ENCODE results near the gene NR2C2. TPM values are rescaled to one million over a fixed set of nuclear protein-coding genes. Genes with fewer than 3 reads are reported as not detected.
A peak's percentile ranks its signal among the peaks of the same experiment; 100 is the strongest.

Gene NR2C2
- total and polyA plus RNA-seq, 5 experiments from 2014 or later: 10.1 to 110 (median 19.3) TPM

DNA sequence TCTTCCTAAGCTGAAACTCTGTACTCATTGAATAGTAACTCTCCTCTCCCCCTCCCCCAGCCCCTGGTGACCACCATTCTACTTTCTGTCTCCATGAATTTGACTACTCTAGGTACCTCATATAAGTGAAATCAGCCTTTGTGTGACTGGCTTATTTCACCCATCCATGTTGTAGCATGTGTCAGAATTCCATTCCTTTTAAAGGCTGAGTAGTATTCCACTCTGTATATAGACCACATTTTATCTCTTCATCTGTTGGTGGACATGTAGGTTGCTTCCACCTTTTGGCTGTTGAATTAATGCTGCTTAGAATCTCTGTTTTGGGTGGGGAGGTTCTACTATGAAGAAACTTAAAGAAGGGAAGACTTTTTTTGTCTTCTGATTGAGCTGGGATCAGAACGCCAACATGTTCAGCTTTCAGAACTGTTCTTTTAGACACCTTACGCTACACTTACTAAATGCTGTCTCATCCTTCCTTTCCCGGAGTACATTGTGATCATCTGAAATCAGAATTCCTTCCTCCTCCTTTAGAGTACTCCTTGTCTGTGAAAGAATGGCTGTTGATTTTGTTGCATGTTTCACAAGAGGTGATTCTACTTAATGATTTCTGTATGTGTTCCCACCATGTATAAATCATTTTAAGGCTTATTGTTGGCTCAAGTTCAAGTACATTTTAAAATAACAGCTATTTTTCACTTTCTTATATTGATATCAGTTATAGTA lies 67.4 kb downstream of the NR2C2 start:
- Mint-ChIP-seq H3K27me3 (no peaks in the 10 kb centered on the region), H3K4me1 (peaks cover 0 to 3% (median 1%) of the 10 kb centered on the region in 4 donors), H3K4me3 (no peak overlapping the region), H3K9me3 (no peaks in the 10 kb centered on the region), H3K36me3 (peaks cover 11 to 87% (median 39%) of the 10 kb centered on the region in 3 donors), H3K27ac (peak overlapping the region in 2 of 10 donors; percentile 12 to 68)
- POLR2A ChIA-PET: no interaction called here
- ATAC-seq: no peak
- no peak for DNase-seq

DNA sequence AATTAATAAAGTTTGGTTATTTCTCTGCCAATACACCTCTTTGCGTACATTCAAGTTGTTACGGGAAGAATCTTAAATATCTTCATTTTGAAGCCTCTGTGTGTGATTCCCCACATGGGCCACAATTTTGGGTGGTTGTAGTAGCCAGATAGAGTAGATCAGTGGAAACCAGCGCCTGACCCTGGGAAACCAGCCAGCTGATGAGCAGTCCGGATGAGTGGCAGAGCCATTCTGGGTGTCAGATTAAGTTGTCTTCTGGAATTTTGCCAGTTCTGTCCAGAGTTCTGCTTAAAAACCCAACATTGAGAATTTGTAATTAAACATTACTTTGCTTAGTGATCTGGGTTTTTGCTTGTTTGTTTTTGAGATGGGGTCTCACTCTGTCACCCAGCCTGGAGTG lies 68.1 kb downstream of the NR2C2 start:
- no peak for ATAC-seq
- H3K36me3 Mint-ChIP-seq: peaks cover 11 to 87% (median 41%) of the 10 kb centered on the region in 3 donors
- peak overlapping the region in 1 of 10 donors; percentile 39 for H3K27ac Mint-ChIP-seq
- no peak overlapping the region for H3K4me3 Mint-ChIP-seq
- H3K27me3 Mint-ChIP-seq: no peaks in the 10 kb centered on the region
- no peaks in the 10 kb centered on the region for H3K9me3 Mint-ChIP-seq
- H3K4me1 Mint-ChIP-seq: peaks cover 0 to 3% (median 1%) of the 10 kb centered on the region in 4 donors
- POLR2A ChIA-PET: no interaction called here
- no peak for DNase-seq

DNA sequence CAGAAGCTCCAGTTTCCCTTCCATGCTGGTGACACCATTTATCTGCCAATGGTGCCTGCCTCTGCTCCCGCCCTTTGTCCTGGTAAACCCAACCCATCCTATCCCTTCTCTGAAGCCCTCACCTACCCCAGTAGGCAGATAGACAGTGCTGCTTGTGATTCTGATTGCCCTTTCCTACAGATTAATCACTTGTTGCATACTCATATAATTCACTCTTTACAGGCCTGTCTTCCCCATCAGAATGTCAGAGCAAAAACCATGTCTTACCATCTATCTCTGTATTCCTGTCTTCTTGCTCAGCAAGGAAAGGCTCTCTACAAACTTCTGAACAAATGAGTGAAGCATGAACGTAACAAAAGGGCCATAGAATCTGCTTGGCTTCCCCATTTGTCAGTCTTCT lies 69.8 kb downstream of the NR2C2 start:
- H3K9me3 Mint-ChIP-seq: no peaks in the 10 kb centered on the region
- POLR2A ChIA-PET: no interaction called here
- peaks cover 0 to 2% (median 0%) of the 10 kb centered on the region in 4 donors for H3K4me1 Mint-ChIP-seq
- no peak for DNase-seq
- peak overlapping the region in 4 of 10 donors; percentile 1 to 68 (median 40) for H3K27ac Mint-ChIP-seq
- no peak for ATAC-seq
- no peak overlapping the region for H3K4me3 Mint-ChIP-seq
- H3K27me3 Mint-ChIP-seq: no peaks in the 10 kb centered on the region
- H3K36me3 Mint-ChIP-seq: peaks cover 11 to 97% (median 41%) of the 10 kb centered on the region in 3 donors

- POLR2A ChIA-PET: interaction anchor here (0.6 kb wide), 1 partner anchor 601 kb away, joined by 3 read pairs; no protein-coding TSS in a partner anchor
- Mint-ChIP-seq H3K36me3 (peaks cover 4 to 94% (median 29%) of the 10 kb centered on the region in 3 donors), H3K27ac (peak overlapping the region in 3 of 10 donors; percentile 25 to 85 (median 46))
Observed at GRCh38 chr3:15023249-15023648, 75.9 kb downstream of the NR2C2 start.

GRCh38 chr3:15023719-15024118 lies 76.3 kb downstream of the NR2C2 start:
- ATAC-seq: no peak
- no peak for DNase-seq
- peaks cover 4 to 94% (median 30%) of the 10 kb centered on the region in 3 donors for H3K36me3 Mint-ChIP-seq
- POLR2A ChIA-PET: no interaction called here
- H3K27ac Mint-ChIP-seq: no peak overlapping the region
- no peaks in the 10 kb centered on the region for H3K9me3 Mint-ChIP-seq
- peaks cover 0 to 1% (median 0%) of the 10 kb centered on the region in 4 donors for H3K4me1 Mint-ChIP-seq
- no peak overlapping the region for H3K4me3 Mint-ChIP-seq
- no peaks in the 10 kb centered on the region for H3K27me3 Mint-ChIP-seq

More at GRCh38 chr3:15023249-15023648, 75.9 kb downstream of the NR2C2 start:
- Mint-ChIP-seq H3K9me3 (no peaks in the 10 kb centered on the region), H3K4me3 (no peak overlapping the region), H3K27me3 (no peaks in the 10 kb centered on the region), H3K4me1 (peaks cover 0 to 1% (median 0%) of the 10 kb centered on the region in 4 donors)
- no peak for ATAC-seq
- DNase-seq: no peak

GRCh38 chr3:15029625-15030024 lies 82.2 kb downstream of the NR2C2 start:
- H3K36me3 Mint-ChIP-seq: peaks cover 0 to 88% (median 15%) of the 10 kb centered on the region in 3 donors
- no peaks in the 10 kb centered on the region for H3K27me3 Mint-ChIP-seq
- DNase-seq (no peak), ATAC-seq (no peak)
- POLR2A ChIA-PET: no interaction called here
- H3K9me3 Mint-ChIP-seq: no peaks in the 10 kb centered on the region
- H3K27ac Mint-ChIP-seq: peak overlapping the region in 5 of 10 donors; percentile 6 to 66 (median 41)
- peaks cover 0 to 5% (median 0%) of the 10 kb centered on the region in 4 donors for H3K4me1 Mint-ChIP-seq
- H3K4me3 Mint-ChIP-seq: no peak overlapping the region

GRCh38 chr3:15032650-15033049 lies 85.3 kb downstream of the NR2C2 start:
- H3K27ac Mint-ChIP-seq: peak overlapping the region in 3 of 10 donors; percentile 21 to 63 (median 52)
- peaks cover 0 to 90% (median 8%) of the 10 kb centered on the region in 3 donors for H3K36me3 Mint-ChIP-seq
- POLR2A ChIA-PET: interaction anchor here (0.6 kb wide), 1 partner anchor 11 kb away, joined by 3 read pairs; no protein-coding TSS in a partner anchor

DNA sequence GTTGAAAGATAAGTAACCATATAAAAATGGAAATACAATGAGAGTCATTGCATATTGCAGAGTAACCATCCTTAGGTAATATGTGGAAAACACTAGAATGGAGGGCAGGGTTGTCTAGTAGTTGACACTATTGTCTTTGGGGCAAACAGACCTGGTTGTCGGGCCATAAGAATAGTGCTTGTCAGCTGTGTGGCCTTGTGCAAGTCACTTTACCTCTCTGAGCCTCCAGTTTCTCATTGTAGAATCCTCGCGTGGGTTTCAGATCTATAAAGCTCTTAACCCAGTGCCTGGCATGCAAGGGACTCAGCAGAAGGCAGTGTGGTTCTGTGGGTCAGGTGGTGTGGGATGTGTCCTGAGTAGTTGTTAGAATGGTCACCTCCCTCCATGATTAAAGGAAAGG lies 85.7 kb downstream of the NR2C2 start:
- Mint-ChIP-seq H3K9me3 (no peaks in the 10 kb centered on the region), H3K36me3 (peaks cover 0 to 90% (median 7%) of the 10 kb centered on the region in 3 donors), H3K27ac (peak overlapping the region in 3 of 10 donors; percentile 21 to 63 (median 52)), H3K4me1 (peaks cover 0 to 3% (median 0%) of the 10 kb centered on the region in 4 donors), H3K27me3 (no peaks in the 10 kb centered on the region), H3K4me3 (no peak overlapping the region)
- POLR2A ChIA-PET: interaction anchor here (0.6 kb wide), 1 partner anchor 11 kb away, joined by 3 read pairs; no protein-coding TSS in a partner anchor
- DNase-seq (no peak), ATAC-seq (no peak)

More at GRCh38 chr3:15032650-15033049, 85.3 kb downstream of the NR2C2 start:
- Mint-ChIP-seq H3K4me3 (no peak overlapping the region), H3K9me3 (no peaks in the 10 kb centered on the region), H3K27me3 (no peaks in the 10 kb centered on the region), H3K4me1 (peaks cover 0 to 3% (median 0%) of the 10 kb centered on the region in 4 donors)
- DNase-seq (no peak), ATAC-seq (no peak)

GRCh38 chr3:15038306-15038705 lies 90.9 kb downstream of the NR2C2 start:
- Mint-ChIP-seq H3K4me1 (peaks cover under 1 to 7% (median 2%) of the 10 kb centered on the region in 4 donors), H3K27me3 (no peaks in the 10 kb centered on the region), H3K9me3 (no peaks in the 10 kb centered on the region), H3K36me3 (peaks cover 0 to 94% (median 5%) of the 10 kb centered on the region in 3 donors), H3K27ac (peak overlapping the region in 1 of 10 donors; percentile 66), H3K4me3 (no peak overlapping the region)
- POLR2A ChIA-PET: no interaction called here
- ATAC-seq (no peak), DNase-seq (no peak)

DNA sequence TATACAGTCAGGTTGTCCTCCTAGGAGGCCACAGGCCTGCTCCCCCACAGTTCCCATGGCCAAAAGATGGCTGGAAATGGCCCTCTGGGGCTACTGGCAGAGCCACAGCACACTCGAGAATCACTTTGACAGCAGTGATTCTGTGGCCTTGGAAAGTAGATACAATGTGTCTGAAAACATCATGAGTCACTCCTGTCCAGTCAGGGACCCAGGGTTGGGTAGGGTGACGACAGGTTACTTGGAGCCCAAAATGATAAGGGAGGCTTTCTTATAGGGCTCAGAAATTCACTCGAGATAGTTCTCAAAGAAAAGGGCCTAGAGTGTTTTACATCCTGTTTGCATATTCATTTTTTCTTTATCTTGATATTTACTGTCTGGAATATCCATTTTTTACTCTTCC lies 93.5 kb downstream of the NR2C2 start:
- H3K36me3 Mint-ChIP-seq: peaks cover 0 to 97% (median 2%) of the 10 kb centered on the region in 3 donors

DNA sequence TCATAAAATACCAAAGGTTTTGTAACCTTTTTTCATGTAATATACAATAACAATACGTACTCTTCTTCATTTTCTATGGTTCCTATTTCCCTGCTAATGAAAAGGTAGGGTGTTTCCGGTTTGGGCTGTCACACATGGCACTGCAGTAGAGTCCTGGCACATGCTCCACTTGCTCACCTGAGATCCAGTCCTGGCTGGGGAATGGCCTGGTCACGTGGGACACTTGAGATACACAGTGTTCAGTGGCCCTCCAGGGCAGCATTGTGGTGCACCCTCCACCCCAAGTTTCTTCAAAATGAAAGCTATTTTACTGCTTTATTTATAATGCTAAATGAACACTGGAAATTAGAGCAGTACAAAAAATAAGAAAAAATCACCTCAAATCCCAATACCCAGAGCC lies 94.6 kb downstream of the NR2C2 start:
- Mint-ChIP-seq H3K4me3 (no peak overlapping the region), H3K36me3 (peaks cover 0 to 98% (median 2%) of the 10 kb centered on the region in 3 donors), H3K9me3 (no peaks in the 10 kb centered on the region), H3K4me1 (peaks cover 8 to 20% (median 15%) of the 10 kb centered on the region in 4 donors), H3K27me3 (no peaks in the 10 kb centered on the region), H3K27ac (peak overlapping the region in 5 of 10 donors; percentile 1 to 64 (median 43))
- ATAC-seq (no peak), DNase-seq (no peak)
- POLR2A ChIA-PET: no interaction called here

More for the DNA sequence above, 93.5 kb downstream of the NR2C2 start:
- Mint-ChIP-seq H3K9me3 (no peaks in the 10 kb centered on the region), H3K27ac (peak overlapping the region; percentile 33 to 88 (median 62)), H3K4me3 (no peak overlapping the region), H3K4me1 (peaks cover 8 to 20% (median 15%) of the 10 kb centered on the region in 4 donors), H3K27me3 (no peaks in the 10 kb centered on the region)
- ATAC-seq (no peak), DNase-seq (no peak)
- POLR2A ChIA-PET: no interaction called here

DNA sequence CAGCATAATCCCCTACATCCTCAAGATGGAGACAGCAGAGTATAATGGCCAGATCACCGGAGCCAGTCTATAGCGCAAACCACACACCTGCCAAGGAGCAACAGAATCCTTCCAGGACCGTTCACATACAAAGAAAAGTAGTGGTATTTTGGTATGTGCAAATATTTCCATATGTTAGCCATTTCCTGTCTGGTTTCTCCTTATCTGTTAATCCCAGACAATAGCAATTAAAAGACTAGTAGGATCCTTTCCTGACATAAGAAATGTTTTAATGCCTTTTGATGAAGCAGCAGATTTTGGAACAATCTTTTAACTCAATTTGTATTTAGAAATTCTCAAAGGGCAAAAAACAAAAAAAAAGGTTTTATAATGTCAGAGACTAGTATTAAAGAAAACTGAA lies 95.6 kb downstream of the NR2C2 start:
- Mint-ChIP-seq H3K4me1 (peaks cover 8 to 20% (median 15%) of the 10 kb centered on the region in 4 donors), H3K4me3 (no peak overlapping the region), H3K27ac (peak overlapping the region in 6 of 10 donors; percentile 6 to 52 (median 28)), H3K36me3 (peaks cover 0 to 98% (median 2%) of the 10 kb centered on the region in 3 donors), H3K9me3 (no peaks in the 10 kb centered on the region), H3K27me3 (no peaks in the 10 kb centered on the region)
- ATAC-seq: no peak
- POLR2A ChIA-PET: interaction anchor here (0.6 kb wide), 1 partner anchor 22 kb away, joined by 3 read pairs; no protein-coding TSS in a partner anchor
- DNase-seq: no peak
